ENCODE results near the gene SMIM36.
"Not testable (repeated sequence)": the region's sequence is repeated elsewhere in the genome, so short reads cannot be mapped to it uniquely, and the experiment has no call there.

The SMIM36 gene

GRCh38 chr17:55501626-55502025, 9.6 kb downstream of the SMIM36 start:
- not testable (repeated sequence) for DNase-seq (ENCODE audit: low read depth)

GRCh38 chr17:55500103-55500502, 11.1 kb downstream of the SMIM36 start:
- DNase-seq (ENCODE audit: low read depth): no peak

- DNase-seq (ENCODE audit: low read depth): no peak
Measured at GRCh38 chr17:55496094-55496881, 15.0 kb downstream of the SMIM36 start.

- no peak for DNase-seq (ENCODE audit: low read depth)
Measured at GRCh38 chr17:55495239-55495638, 16.0 kb downstream of the SMIM36 start.

- no peak for DNase-seq (ENCODE audit: low read depth)
Measured at GRCh38 chr17:55492781-55493341, 18.4 kb downstream of the SMIM36 start.

GRCh38 chr17:55490376-55490775, 20.9 kb downstream of the SMIM36 start:
- no peak for DNase-seq (ENCODE audit: low read depth)

GRCh38 chr17:55487695-55488432, 23.4 kb downstream of the SMIM36 start:
- no peak for DNase-seq (ENCODE audit: low read depth)

- no peak for DNase-seq (ENCODE audit: low read depth)
Measured at GRCh38 chr17:55484575-55484974, 26.7 kb downstream of the SMIM36 start.

- no peak for DNase-seq (ENCODE audit: low read depth)
Measured at GRCh38 chr17:55482591-55483389, 28.5 kb downstream of the SMIM36 start.

GRCh38 chr17:55480631-55481315, 30.5 kb downstream of the SMIM36 start:
- no peak for DNase-seq (ENCODE audit: low read depth)

GRCh38 chr17:55479903-55480302, 31.3 kb downstream of the SMIM36 start:
- DNase-seq (ENCODE audit: low read depth): no peak

GRCh38 chr17:55478971-55479370, 32.3 kb downstream of the SMIM36 start:
- no peak for DNase-seq (ENCODE audit: low read depth)

GRCh38 chr17:55466671-55467070, 44.6 kb downstream of the SMIM36 start:
- DNase-seq (ENCODE audit: low read depth): no peak

- not testable (repeated sequence) for DNase-seq (ENCODE audit: low read depth)
Measured at GRCh38 chr17:55465771-55466170, 45.5 kb downstream of the SMIM36 start.

GRCh38 chr17:55463600-55463999, 47.7 kb downstream of the SMIM36 start:
- DNase-seq (ENCODE audit: low read depth): no peak

GRCh38 chr17:55462711-55463110, 48.5 kb downstream of the SMIM36 start:
- DNase-seq (ENCODE audit: low read depth): no peak

- DNase-seq (ENCODE audit: low read depth): no peak
Measured at GRCh38 chr17:55462234-55462633, 49.0 kb downstream of the SMIM36 start.

- no peak for DNase-seq (ENCODE audit: low read depth)
Measured at GRCh38 chr17:55458978-55459377, 52.3 kb downstream of the SMIM36 start.

- DNase-seq (ENCODE audit: low read depth): no peak
Measured at GRCh38 chr17:55458287-55458900, 52.9 kb downstream of the SMIM36 start.

GRCh38 chr17:55456307-55457240, 54.7 kb downstream of the SMIM36 start:
- no peak for DNase-seq (ENCODE audit: low read depth)

Measured in T-helper 22 cell (primary cell).